Colonic mucosa (tissue), 4 donors: Measurements from ENCODE around the gene ACAP3. TPM values are rescaled to one million over a fixed set of nuclear protein-coding genes. Genes with fewer than 3 reads are reported as not detected.

Source experiments
- DNase-seq: peaks from one replicate; pipeline ENCODE4 v3.0.0-alpha.2; 2020
- H3K27ac ChIP-seq: fragments of 200-600 bp; one replicate; pipeline ENCODE4 v1.8.0; 2021
- H3K27me3 ChIP-seq: fragments of 200-600 bp; one replicate; pipeline ENCODE4 v1.8.0; 2021
- H3K36me3 ChIP-seq: fragments of 200-600 bp; one replicate; pipeline ENCODE4 v1.8.0; 2021
- H3K4me1 ChIP-seq: fragments of 200-600 bp; one replicate; pipeline ENCODE4 v1.8.0; 2021; ENCODE audit warnings: mild to moderate bottlenecking
- H3K4me3 ChIP-seq: fragments of 200-600 bp; one replicate; pipeline ENCODE4 v1.8.0; 2021
- H3K9ac ChIP-seq, 2 donors: one replicate each; pipeline ENCODE4 v1.7.0; 2013; ENCODE audit warnings: control low read depth in 2 of 2, low read depth in 2 of 2, low read length in 2 of 2
- H3K9me3 ChIP-seq: fragments of 200-600 bp; one replicate; pipeline ENCODE4 v1.8.0; 2021
- intact Hi-C: fragments of 100-400 bp; cut with DNase I; formaldehyde crosslinking; loops from one replicate; pipeline ENCODE4 v1.14.1; 2022
- microRNA-seq: library from miRNA; unstranded; fragments of <30 nt; microRNA quantifications from one replicate; pipeline ENCODE4, GENCODE V29; 2019
- total RNA-seq, 2 donors: library from RNA; stranded (reverse); fragmentation: NEBNext Ultra II Directional in 1 of 2; extraction: Animal tissue kit (Norgen Biotek cat#: 25700) in 1 of 2; gene quantifications; one replicate each; pipeline ENCODE4 v1.2.1, GENCODE V29; 2021
- TF ChIP-seq, protein P1 (sequence below): fragments of 200-600 bp; IDR thresholded peaks from one replicate; pipeline ENCODE4 v1.8.0; 2022; ENCODE audit warnings: antibody characterized with exemption, mild to moderate bottlenecking
- donor health status: healthy.
- donor health status: DM: no; HTN: no; CAD: no.
- donor health status: DM: no; HTN: no; CAD: no.

The ACAP3 gene
- total RNA-seq, 2 donors from 2014 or later, result 34.1 to 68.1 TPM

DNA sequence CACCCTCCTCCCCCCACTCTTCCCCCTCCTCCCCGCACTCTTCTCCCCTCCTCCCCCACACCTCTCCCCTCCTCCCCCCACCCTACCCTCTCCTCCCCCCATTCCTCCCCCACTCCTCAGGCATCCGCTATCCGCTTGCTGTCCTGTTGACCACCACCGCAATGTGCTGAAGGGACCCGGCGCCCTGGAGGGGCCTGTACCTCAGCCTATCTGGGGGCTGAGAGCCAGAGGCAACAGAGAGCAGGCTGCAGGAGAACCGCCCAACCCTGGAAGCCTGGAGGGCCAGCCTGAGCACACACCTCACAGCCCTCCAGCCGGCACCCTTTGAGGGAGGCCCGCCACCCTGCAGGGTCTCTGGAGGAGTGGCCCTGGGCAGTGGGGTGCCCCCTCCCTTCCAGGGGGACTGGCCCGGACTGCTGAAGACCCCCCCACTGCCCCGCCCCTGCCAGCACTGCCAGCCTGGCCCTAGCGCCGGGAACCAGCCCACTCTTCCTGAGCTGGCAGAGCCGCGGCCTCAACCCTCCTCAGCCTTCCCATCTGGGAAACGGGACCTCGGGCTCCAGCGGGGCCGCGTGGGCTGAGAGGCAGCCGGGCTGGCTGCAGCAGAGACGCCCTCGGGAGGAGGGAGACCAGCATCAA lies 62.4 kb downstream of the ACAP3 start:
- peaks cover 25% of the 10 kb centered on the region for H3K27me3 ChIP-seq
- H3K9ac ChIP-seq, result no peak overlapping the region
- no peaks in the 10 kb centered on the region for H3K9me3 ChIP-seq
- H3K4me1 ChIP-seq, result no peaks in the 10 kb centered on the region
- TF ChIP-seq, protein P1, sequence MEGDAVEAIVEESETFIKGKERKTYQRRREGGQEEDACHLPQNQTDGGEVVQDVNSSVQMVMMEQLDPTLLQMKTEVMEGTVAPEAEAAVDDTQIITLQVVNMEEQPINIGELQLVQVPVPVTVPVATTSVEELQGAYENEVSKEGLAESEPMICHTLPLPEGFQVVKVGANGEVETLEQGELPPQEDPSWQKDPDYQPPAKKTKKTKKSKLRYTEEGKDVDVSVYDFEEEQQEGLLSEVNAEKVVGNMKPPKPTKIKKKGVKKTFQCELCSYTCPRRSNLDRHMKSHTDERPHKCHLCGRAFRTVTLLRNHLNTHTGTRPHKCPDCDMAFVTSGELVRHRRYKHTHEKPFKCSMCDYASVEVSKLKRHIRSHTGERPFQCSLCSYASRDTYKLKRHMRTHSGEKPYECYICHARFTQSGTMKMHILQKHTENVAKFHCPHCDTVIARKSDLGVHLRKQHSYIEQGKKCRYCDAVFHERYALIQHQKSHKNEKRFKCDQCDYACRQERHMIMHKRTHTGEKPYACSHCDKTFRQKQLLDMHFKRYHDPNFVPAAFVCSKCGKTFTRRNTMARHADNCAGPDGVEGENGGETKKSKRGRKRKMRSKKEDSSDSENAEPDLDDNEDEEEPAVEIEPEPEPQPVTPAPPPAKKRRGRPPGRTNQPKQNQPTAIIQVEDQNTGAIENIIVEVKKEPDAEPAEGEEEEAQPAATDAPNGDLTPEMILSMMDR, result no peak
- H3K36me3 ChIP-seq, result no peaks in the 10 kb centered on the region
- DNase-seq, result no peak
- H3K4me3 ChIP-seq, result no peak overlapping the region
- intact Hi-C loops, result no loop called here
- H3K27ac ChIP-seq, result no peak overlapping the region

DNA sequence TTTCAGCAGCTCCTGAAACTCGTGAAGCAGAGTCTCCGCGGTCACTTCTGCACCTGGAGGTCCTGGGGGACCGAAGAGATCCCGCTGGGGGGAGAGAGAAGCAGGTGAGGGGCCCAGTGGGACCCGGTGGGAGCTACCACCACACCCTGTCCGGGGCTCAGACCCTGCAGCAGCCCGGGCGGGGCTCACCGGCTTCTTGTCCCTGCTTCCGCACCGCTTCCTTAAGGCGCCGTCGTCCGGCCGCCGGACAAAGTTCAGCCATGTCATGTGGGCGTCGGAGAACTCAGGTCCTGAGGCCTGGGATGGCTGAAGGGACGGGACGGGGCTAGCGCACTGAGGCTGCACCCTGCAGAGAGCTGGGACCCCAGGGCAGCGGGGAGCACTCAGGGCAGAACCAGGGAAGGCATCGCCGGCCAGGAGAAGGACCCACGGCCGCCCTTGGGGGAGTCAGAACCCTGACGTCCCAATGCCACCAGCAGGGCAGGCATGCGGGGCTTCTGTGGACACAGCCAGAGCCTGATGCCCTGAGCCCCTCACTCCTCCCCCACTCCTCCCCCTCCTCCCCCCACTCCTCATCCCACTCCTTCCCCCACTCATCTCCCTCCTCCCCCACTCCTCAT lies 63.4 kb downstream of the ACAP3 start:
- Histone ChIP-seq H3K9me3 (no peaks in the 10 kb centered on the region), H3K9ac (peak overlapping the region in 1 of 2 donors; percentile 24), H3K27me3 (peaks cover 34% of the 10 kb centered on the region), H3K4me1 (no peaks in the 10 kb centered on the region), H3K36me3 (no peaks in the 10 kb centered on the region), H3K27ac (no peak overlapping the region), H3K4me3 (peak overlapping the region; percentile 40)
- intact Hi-C loops, result no loop called here
- TF ChIP-seq, protein P1, result no peak
- peak; percentile 83 for DNase-seq

GRCh38 chr1:1243807-1244191 lies 63.9 kb downstream of the ACAP3 start:
- intact Hi-C loops, result no loop called here
- no peaks in the 10 kb centered on the region for H3K4me1 ChIP-seq
- peak overlapping the region in 1 of 2 donors; percentile 24 for H3K9ac ChIP-seq
- TF ChIP-seq, protein P1, result no peak
- H3K9me3 ChIP-seq, result no peaks in the 10 kb centered on the region
- DNase-seq, result no peak
- H3K36me3 ChIP-seq, result no peaks in the 10 kb centered on the region
- peaks cover 39% of the 10 kb centered on the region for H3K27me3 ChIP-seq
- peak overlapping the region; percentile 40 for H3K4me3 ChIP-seq
- no peak overlapping the region for H3K27ac ChIP-seq

DNA sequence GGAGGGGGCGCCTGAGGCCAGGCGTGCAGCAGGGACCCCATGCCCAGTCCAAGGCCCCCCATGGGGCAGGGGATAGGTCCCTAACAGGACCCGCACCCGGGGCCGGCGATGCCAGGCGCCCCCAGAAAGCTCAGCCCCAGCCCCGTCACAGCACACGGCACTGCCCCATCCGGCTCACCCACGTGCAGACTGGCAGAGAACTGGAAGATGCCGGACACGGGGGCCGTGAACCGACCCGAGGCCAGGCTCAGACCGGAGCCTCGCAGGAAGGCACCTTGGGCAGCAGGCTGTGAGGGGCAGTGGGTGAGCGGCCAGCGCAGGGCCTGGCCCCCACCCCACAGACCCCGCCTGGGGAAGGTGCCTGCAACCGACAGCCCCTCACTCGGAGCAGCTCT lies 64.5 kb downstream of the ACAP3 start:
- no peaks in the 10 kb centered on the region for H3K9me3 ChIP-seq
- H3K4me1 ChIP-seq, result no peaks in the 10 kb centered on the region
- no peaks in the 10 kb centered on the region for H3K36me3 ChIP-seq
- H3K27me3 ChIP-seq, result peaks cover 44% of the 10 kb centered on the region
- no peak for DNase-seq
- H3K9ac ChIP-seq, result no peak overlapping the region
- TF ChIP-seq, protein P1, result no peak
- intact Hi-C loops, result no loop called here
- H3K4me3 ChIP-seq, result peak overlapping the region; percentile 40
- no peak overlapping the region for H3K27ac ChIP-seq

DNA sequence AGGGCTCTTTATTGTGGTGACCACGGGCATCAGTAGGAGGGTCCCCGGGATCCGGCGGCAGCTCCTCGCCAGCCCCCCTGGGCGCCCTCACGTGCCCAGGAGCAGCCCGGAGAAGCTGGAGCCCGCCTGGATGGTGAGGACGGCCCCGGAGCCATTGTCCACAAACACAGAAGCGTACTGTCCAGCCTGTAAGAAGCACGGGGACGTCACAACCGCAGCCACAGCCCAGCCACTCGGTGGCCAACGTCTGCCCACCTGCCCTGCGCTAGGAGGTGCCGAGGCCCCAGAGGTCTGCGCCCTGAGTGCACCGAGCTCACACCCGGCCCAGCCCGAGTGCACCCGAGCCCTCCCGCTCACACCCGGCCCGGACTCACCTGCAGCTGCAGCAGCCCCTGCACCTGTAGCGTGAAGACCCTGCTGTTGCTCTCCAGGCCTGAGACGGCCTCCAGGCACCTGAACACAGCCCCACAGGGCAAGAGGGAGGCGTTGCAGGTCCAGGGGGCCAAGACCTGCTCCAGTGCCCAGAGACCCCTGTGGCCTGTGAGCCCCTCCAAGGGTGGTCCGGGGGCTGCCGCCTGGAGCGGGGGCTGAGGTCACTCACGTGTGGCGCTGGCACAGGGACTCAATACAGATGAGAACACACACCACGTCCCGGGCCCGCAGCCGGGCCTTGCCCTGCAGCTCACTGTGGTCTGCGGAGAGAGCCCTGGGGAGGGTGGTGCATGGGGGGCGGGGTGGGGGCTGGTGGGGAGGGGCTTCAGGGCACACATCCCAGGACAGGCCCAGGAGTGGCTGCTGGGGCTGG lies 65.1 kb downstream of the ACAP3 start:
- H3K4me3 ChIP-seq, result no peak overlapping the region
- no peaks in the 10 kb centered on the region for H3K36me3 ChIP-seq
- DNase-seq, result no peak
- H3K27ac ChIP-seq, result no peak overlapping the region
- intact Hi-C loops, result no loop called here
- no peaks in the 10 kb centered on the region for H3K9me3 ChIP-seq
- peaks cover 3% of the 10 kb centered on the region for H3K4me1 ChIP-seq
- H3K27me3 ChIP-seq, result peaks cover 48% of the 10 kb centered on the region
- TF ChIP-seq, protein P1, result no peak
- H3K9ac ChIP-seq, result no peak overlapping the region

Small RNA genes lying within 50 kb of the gene (microRNA-seq; reads per million reads assigned to microRNA genes)
- gene MIR6726, result not detected
- not detected for gene MIR6727
- not detected for gene MIR6808

Other genes starting within 250 kb of the ACAP3 start
- 1 to 10 TPM; 5.1 to 5.7 TPM for gene RNF223, start 233.6 kb downstream of the ACAP3 start, total RNA-seq
- 10 to 100 TPM; 18.9 to 36.0 TPM for gene C1orf159, start 191.8 kb downstream of the ACAP3 start, total RNA-seq
- gene TTLL10, start 134.1 kb downstream of the ACAP3 start, total RNA-seq, result 1 to 10 TPM in 1 of 2 donors, under 1 TPM in 1; 0.64 to 2.3 TPM
- 1 to 10 TPM in 1 of 2 donors, under 1 TPM in 1; 0.61 to 1.7 TPM for gene TNFRSF18, start 101.3 kb downstream of the ACAP3 start, total RNA-seq
- gene TNFRSF4, start 93.8 kb downstream of the ACAP3 start, total RNA-seq, result 1 to 10 TPM; 1.2 to 2.3 TPM
- gene SDF4, start 75.9 kb downstream of the ACAP3 start, total RNA-seq, result 100 to 1,000 TPM; 202 to 325 TPM
- 10 to 100 TPM in 1 of 2 donors, 1 to 10 TPM in 1; 8.0 to 12.0 TPM for gene B3GALT6, start 75.7 kb downstream of the ACAP3 start, total RNA-seq
- 10 to 100 TPM; 21.3 to 34.2 TPM for gene C1QTNF12, start 61.2 kb downstream of the ACAP3 start, total RNA-seq
- 10 to 100 TPM; 43.1 to 83.3 TPM for gene UBE2J2, start 34.1 kb downstream of the ACAP3 start, total RNA-seq
- 1 to 10 TPM; 1.1 to 2.2 TPM for gene SCNN1D, start 27.5 kb downstream of the ACAP3 start, total RNA-seq
- 10 to 100 TPM; 14.3 to 35.8 TPM for gene PUSL1, start 667 bp upstream of the ACAP3 start, total RNA-seq
- gene INTS11, start 16.7 kb upstream of the ACAP3 start, total RNA-seq, result 100 to 1,000 TPM in 1 of 2 donors, 10 to 100 TPM in 1; 70.6 to 126 TPM
- gene CPTP, start 16.9 kb upstream of the ACAP3 start, total RNA-seq, result 10 to 100 TPM; 45.4 to 60.2 TPM
- gene TAS1R3, start 23.4 kb upstream of the ACAP3 start, total RNA-seq, result under 1 TPM; 0.24 to 0.57 TPM
- 10 to 100 TPM; 49.9 to 71.3 TPM for gene DVL1, start 41.5 kb upstream of the ACAP3 start, total RNA-seq
- 10 to 100 TPM in 1 of 2 donors, 1 to 10 TPM in 1; 5.9 to 14.0 TPM for gene MXRA8, start 50.6 kb upstream of the ACAP3 start, total RNA-seq
- gene AURKAIP1, start 67.3 kb upstream of the ACAP3 start, total RNA-seq, result 100 to 1,000 TPM; 179 to 332 TPM
- 100 to 1,000 TPM in 1 of 2 donors, 10 to 100 TPM in 1; 92.3 to 104 TPM for gene CCNL2, start 91.4 kb upstream of the ACAP3 start, total RNA-seq
- gene MRPL20, start 99.4 kb upstream of the ACAP3 start, total RNA-seq, result 100 to 1,000 TPM in 1 of 2 donors, 10 to 100 TPM in 1; 88.1 to 143 TPM
- 1 to 10 TPM in 1 of 2 donors, under 1 TPM in 1; 0.57 to 2.0 TPM for gene ANKRD65, start 113.3 kb upstream of the ACAP3 start, total RNA-seq
- gene VWA1, start 127.8 kb upstream of the ACAP3 start, total RNA-seq, result 10 to 100 TPM; 43.5 to 74.0 TPM
- under 1 TPM; 0.16 to 0.64 TPM for gene ATAD3C, start 141.8 kb upstream of the ACAP3 start, total RNA-seq
- gene ATAD3B, start 163.8 kb upstream of the ACAP3 start, total RNA-seq, result 10 to 100 TPM; 16.6 to 62.9 TPM
- 10 to 100 TPM; 19.6 to 74.0 TPM for gene ATAD3A, start 204.2 kb upstream of the ACAP3 start, total RNA-seq
- under 1 TPM; 0.77 to 0.91 TPM for gene TMEM240, start 232.7 kb upstream of the ACAP3 start, total RNA-seq